HEK293T (cell line): ENCODE measurements around the gene FOXD4L3.
"Not testable (repeated sequence)": the region's sequence is repeated elsewhere in the genome, so short reads cannot be mapped to it uniquely, and the experiment has no call there.

ENCODE experiments used
- FOXA1 ChIP-seq: fragments of 450-650 bp; IDR thresholded peaks from 2 replicates; pipeline ENCODE4 v1.6.1; 2016; ENCODE audit warnings: mild to moderate bottlenecking
- FOXM1 ChIP-seq: fragments of 450-650 bp; IDR thresholded peaks from 2 replicates; pipeline ENCODE4 v1.6.1; 2017; ENCODE audit warnings: mild to moderate bottlenecking, borderline replicate concordance
- HDGF ChIP-seq: fragments of 450-650 bp; IDR thresholded peaks from 2 replicates; pipeline ENCODE4 v1.6.1; 2017; ENCODE audit warnings: antibody characterized with exemption, borderline replicate concordance
- LEF1 ChIP-seq: fragments of 450-650 bp; IDR thresholded peaks from 2 replicates; pipeline ENCODE4 v1.6.1; 2017; ENCODE audit warnings: mild to moderate bottlenecking, borderline replicate concordance
- SP1 ChIP-seq: fragments of 450-650 bp; IDR thresholded peaks from 2 replicates; pipeline ENCODE4 v1.6.1; 2017
- TARDBP ChIP-seq: fragments of 450-650 bp; IDR thresholded peaks from 2 replicates; pipeline ENCODE4 v1.6.1; 2016
- ZNF384 ChIP-seq: fragments of 450-650 bp; IDR thresholded peaks from 2 replicates; pipeline ENCODE4 v1.6.1; 2016
- TF ChIP-seq, protein P1 (sequence below): fragments of 450-650 bp; IDR thresholded peaks from 2 replicates; pipeline ENCODE4 v1.6.1; 2016

DNA sequence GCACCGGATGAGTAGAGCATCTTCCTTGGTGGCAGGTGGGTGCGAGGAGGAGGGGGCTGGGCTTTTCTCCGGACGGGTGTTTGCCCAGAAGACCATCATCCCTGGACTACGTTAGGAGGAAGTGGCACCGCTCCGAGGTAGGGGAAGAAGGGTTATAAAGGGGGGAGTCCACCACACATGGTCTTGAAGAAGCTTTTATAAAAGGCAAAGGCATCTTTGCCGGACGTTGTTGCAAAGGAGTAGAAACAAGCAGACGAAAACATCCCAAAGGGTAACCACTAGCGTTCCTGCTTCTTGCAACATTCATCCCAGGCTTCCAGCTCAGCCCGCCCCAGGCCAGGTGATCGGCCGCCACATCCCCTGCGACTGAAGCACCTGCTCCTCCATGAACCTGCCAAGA, at the start of gene FOXD4L3:
- not testable (repeated sequence) for TF ChIP-seq FOXA1, FOXM1, SP1, ZNF384, LEF1, HDGF, TARDBP
- TF ChIP-seq, protein P1, sequence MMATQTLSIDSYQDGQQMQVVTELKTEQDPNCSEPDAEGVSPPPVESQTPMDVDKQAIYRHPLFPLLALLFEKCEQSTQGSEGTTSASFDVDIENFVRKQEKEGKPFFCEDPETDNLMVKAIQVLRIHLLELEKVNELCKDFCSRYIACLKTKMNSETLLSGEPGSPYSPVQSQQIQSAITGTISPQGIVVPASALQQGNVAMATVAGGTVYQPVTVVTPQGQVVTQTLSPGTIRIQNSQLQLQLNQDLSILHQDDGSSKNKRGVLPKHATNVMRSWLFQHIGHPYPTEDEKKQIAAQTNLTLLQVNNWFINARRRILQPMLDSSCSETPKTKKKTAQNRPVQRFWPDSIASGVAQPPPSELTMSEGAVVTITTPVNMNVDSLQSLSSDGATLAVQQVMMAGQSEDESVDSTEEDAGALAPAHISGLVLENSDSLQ, result not testable (repeated sequence)
